ENCODE measurements around the gene CES2.

CES2 gene

GRCh38 chr16:66899945-66900710 lies 35.2 kb upstream of the CES2 start:
- no peak overlapping the region for H2AFZ ChIP-seq (ENCODE audit: low read length)
- H3K4me1 ChIP-seq (ENCODE audit: insufficient read depth, low read length, severe bottlenecking), result no peaks in the 10 kb centered on the region
- H3K9me3 ChIP-seq (ENCODE audit: low read length), result no peaks in the 10 kb centered on the region
- H3K79me2 ChIP-seq (ENCODE audit: insufficient read depth, low read length), result no peaks in the 10 kb centered on the region
- H3K27me3 ChIP-seq (ENCODE audit: insufficient read depth, low read length), result peaks cover 3% of the 10 kb centered on the region; the same call in 1 of the 2 replicates
- no peak for TF ChIP-seq CTCF (IDR thresholded peaks at IDR 0.05; ENCODE audit: low read length)
- no peak for TF ChIP-seq EZH2 (IDR thresholded peaks at IDR 0.05; ENCODE audit: borderline replicate concordance, low read length)
- H4K20me1 ChIP-seq (ENCODE audit: insufficient read depth, low read length), result no peaks in the 10 kb centered on the region
- no peaks in the 10 kb centered on the region for H3K9me2 ChIP-seq (ENCODE audit: low read depth, low read length)
- no peaks in the 10 kb centered on the region for H3K36me3 ChIP-seq (ENCODE audit: insufficient read depth, low read length)
- H3K27ac ChIP-seq (ENCODE audit: low read depth, low read length, poor library complexity, severe bottlenecking), result no peak overlapping the region
- H3F3A ChIP-seq (ENCODE audit: insufficient read depth, low read length), result no peaks in the 10 kb centered on the region
- H3K4me3 ChIP-seq (ENCODE audit: low read depth, low read length, poor library complexity, severe bottlenecking), result no peak overlapping the region
- no peak overlapping the region for H3K4me2 ChIP-seq (ENCODE audit: low read length)
- no peak overlapping the region for H3K9ac ChIP-seq (ENCODE audit: low read length)

- H3K27ac ChIP-seq (ENCODE audit: low read depth, low read length, poor library complexity, severe bottlenecking), result no peak overlapping the region
- TF ChIP-seq CTCF (IDR thresholded peaks at IDR 0.05; ENCODE audit: low read length) (no peak), EZH2 (IDR thresholded peaks at IDR 0.05; ENCODE audit: borderline replicate concordance, low read length) (no peak)
These were observed 34.4 kb upstream of the CES2 start for GRCh38 chr16:66900721-66901441.

DNA sequence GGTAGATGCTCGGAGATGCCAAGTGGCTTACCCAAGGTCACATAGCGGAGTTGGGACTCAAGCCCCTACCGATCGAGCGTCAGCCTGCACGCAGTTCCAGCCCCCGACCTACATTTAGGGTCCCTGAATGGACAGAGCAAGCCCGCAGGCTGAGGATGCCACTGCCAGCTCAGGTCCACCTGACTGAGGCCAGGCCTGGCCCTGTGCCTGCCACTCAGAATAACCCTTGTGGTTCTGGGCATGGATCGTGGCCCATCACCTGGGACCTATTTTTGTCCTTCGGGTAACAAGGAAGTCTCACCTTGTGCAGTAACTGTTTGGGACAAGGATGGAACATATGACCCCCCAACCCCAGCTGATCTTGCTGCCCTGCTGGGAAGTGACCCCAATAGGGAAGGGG lies 33.7 kb upstream of the CES2 start:
- Histone ChIP-seq H3K4me2 (ENCODE audit: low read length) (no peak overlapping the region), H3K9me3 (ENCODE audit: low read length) (no peaks in the 10 kb centered on the region), H3K27ac (ENCODE audit: low read depth, low read length, poor library complexity, severe bottlenecking) (no peak overlapping the region), H3K79me2 (ENCODE audit: insufficient read depth, low read length) (no peaks in the 10 kb centered on the region), H3K27me3 (ENCODE audit: insufficient read depth, low read length) (peaks cover 3% of the 10 kb centered on the region; the same call in 1 of the 2 replicates), H3K4me1 (ENCODE audit: insufficient read depth, low read length, severe bottlenecking) (no peaks in the 10 kb centered on the region), H4K20me1 (ENCODE audit: insufficient read depth, low read length) (no peaks in the 10 kb centered on the region), H3K9me2 (ENCODE audit: low read depth, low read length) (no peaks in the 10 kb centered on the region), H3K9ac (ENCODE audit: low read length) (no peak overlapping the region), H3K4me3 (ENCODE audit: low read depth, low read length, poor library complexity, severe bottlenecking) (no peak overlapping the region), H3F3A (ENCODE audit: insufficient read depth, low read length) (no peaks in the 10 kb centered on the region), H3K36me3 (ENCODE audit: insufficient read depth, low read length) (no peaks in the 10 kb centered on the region), H2AFZ (ENCODE audit: low read length) (no peak overlapping the region)
- TF ChIP-seq CTCF (IDR thresholded peaks at IDR 0.05; ENCODE audit: low read length), result no peak
- TF ChIP-seq EZH2 (IDR thresholded peaks at IDR 0.05; ENCODE audit: borderline replicate concordance, low read length), result no peak

More at GRCh38 chr16:66900721-66901441, 34.4 kb upstream of the CES2 start:
- Histone ChIP-seq H3K4me2 (ENCODE audit: low read length) (no peak overlapping the region), H3K27me3 (ENCODE audit: insufficient read depth, low read length) (peaks cover 3% of the 10 kb centered on the region; the same call in 1 of the 2 replicates), H4K20me1 (ENCODE audit: insufficient read depth, low read length) (no peaks in the 10 kb centered on the region), H3K9me2 (ENCODE audit: low read depth, low read length) (no peaks in the 10 kb centered on the region), H3K9me3 (ENCODE audit: low read length) (no peaks in the 10 kb centered on the region), H3K4me3 (ENCODE audit: low read depth, low read length, poor library complexity, severe bottlenecking) (no peak overlapping the region), H3K9ac (ENCODE audit: low read length) (no peak overlapping the region), H2AFZ (ENCODE audit: low read length) (no peak overlapping the region), H3F3A (ENCODE audit: insufficient read depth, low read length) (no peaks in the 10 kb centered on the region), H3K79me2 (ENCODE audit: insufficient read depth, low read length) (no peaks in the 10 kb centered on the region), H3K36me3 (ENCODE audit: insufficient read depth, low read length) (no peaks in the 10 kb centered on the region), H3K4me1 (ENCODE audit: insufficient read depth, low read length, severe bottlenecking) (no peaks in the 10 kb centered on the region)
